Mesothelial cell of epicardium (in vitro differentiated cells): ENCODE results near the gene ECE1. TPM values are rescaled to one million over a fixed set of nuclear protein-coding genes. Genes with fewer than 3 reads are reported as not detected.
A peak's percentile ranks its signal among the peaks of the same experiment; 100 is the strongest.

Experiments
- DNase-seq, 2 experiments: peaks; one replicate each; pipeline ENCODE4 v3.0.0; 2021; ENCODE audit warnings: low spot score in 2 of 2; ENCODE audit not compliant: unreplicated experiment in 2 of 2
- H3K27ac Mint-ChIP-seq: 2 replicates; pipeline ENCODE4 v1.8.0; 2021; ENCODE audit warnings: mixed read lengths
- H3K27me3 Mint-ChIP-seq: 2 replicates; pipeline ENCODE4 v1.8.0; 2021; ENCODE audit warnings: low read depth, mixed read lengths
- H3K36me3 Mint-ChIP-seq: 2 replicates; pipeline ENCODE4 v1.8.0; 2021; ENCODE audit warnings: mixed read lengths
- H3K4me1 Mint-ChIP-seq: 2 replicates; pipeline ENCODE4 v1.8.0; 2021; ENCODE audit warnings: mixed read lengths
- H3K4me3 Mint-ChIP-seq: 2 replicates; pipeline ENCODE4 v1.8.0; 2021; ENCODE audit warnings: mild to moderate bottlenecking, moderate library complexity, mixed read lengths
- H3K9me3 Mint-ChIP-seq: 2 replicates; pipeline ENCODE4 v1.8.0; 2021; ENCODE audit warnings: mixed read lengths
- total RNA-seq: library from RNA; stranded (reverse); gene quantifications from 3 replicates; pipeline ENCODE4 v1.2.1, GENCODE V29; 2021
- TF ChIP-seq, protein P1 (sequence below): fragments of 200-600 bp; sonication (generic); IDR thresholded peaks from one replicate; pipeline ENCODE4 v1.5.0; 2021; ENCODE audit warnings: antibody characterized with exemption; ENCODE audit not compliant: unreplicated experiment

Gene ECE1
- 39.3 to 41.8 TPM (median 41.1 TPM) in 3 replicates for total RNA-seq

DNA sequence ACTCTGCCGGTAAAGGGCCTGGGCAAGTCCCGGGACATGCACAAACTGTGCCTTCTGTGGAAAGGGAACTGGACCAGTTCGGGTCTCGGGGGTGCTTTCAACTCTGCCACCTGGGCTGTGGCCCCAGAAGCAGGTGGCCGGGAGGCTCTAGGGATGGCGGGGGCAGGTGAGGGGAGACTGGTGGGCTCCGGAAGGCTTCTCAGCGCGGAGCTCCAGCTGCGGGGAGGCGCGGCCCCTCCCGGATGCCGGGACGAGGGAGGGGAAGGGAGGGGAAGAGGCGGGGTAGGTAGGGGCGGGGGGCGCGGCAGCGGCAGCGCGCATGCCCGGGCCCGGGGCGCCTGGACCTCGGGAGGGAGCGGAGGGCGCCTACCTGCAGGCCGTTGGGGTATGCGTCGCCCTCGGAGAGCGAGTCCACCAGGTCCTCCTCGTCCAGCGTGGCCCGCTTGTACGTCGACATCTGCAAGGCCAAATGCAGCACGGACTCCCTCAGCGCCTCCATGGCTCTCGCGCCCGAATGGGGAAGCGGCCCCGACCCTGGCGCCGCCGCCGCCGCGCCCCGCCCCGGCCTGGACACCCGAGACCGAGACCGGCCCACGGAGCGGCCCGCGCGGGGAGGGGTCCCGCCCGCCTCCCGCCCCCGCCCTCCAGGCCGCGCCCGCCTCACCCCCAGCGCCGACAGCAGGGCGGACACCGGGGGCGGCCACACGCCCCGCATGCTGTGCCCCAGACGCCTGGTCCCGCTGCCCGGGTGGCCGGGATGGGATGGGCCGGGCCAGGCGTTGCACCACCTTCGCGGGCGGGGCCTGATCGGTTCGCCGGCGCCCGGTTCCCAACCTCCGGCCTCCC is at the start of gene ECE1:
ECE1 (minus strand) TSS at position 764 of the 846 bp plus-strand sequence; CDS start at position 715, 49 bp downstream.
- Mint-ChIP-seq H3K4me1 (peaks cover 14% of the 10 kb centered on the region), H3K4me3 (peak within 1 kb of the TSS; percentile 77), H3K9me3 (no peaks in the 10 kb centered on the region), H3K27ac (peak within 1 kb of the TSS; percentile 43), H3K27me3 (no peaks in the 10 kb centered on the region), H3K36me3 (no peaks in the 10 kb centered on the region)
- TF ChIP-seq, protein P1, sequence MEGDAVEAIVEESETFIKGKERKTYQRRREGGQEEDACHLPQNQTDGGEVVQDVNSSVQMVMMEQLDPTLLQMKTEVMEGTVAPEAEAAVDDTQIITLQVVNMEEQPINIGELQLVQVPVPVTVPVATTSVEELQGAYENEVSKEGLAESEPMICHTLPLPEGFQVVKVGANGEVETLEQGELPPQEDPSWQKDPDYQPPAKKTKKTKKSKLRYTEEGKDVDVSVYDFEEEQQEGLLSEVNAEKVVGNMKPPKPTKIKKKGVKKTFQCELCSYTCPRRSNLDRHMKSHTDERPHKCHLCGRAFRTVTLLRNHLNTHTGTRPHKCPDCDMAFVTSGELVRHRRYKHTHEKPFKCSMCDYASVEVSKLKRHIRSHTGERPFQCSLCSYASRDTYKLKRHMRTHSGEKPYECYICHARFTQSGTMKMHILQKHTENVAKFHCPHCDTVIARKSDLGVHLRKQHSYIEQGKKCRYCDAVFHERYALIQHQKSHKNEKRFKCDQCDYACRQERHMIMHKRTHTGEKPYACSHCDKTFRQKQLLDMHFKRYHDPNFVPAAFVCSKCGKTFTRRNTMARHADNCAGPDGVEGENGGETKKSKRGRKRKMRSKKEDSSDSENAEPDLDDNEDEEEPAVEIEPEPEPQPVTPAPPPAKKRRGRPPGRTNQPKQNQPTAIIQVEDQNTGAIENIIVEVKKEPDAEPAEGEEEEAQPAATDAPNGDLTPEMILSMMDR: no peak
- DNase-seq: peak; percentile 45 to 68

- Mint-ChIP-seq H3K27ac (no peak overlapping the region), H3K4me1 (peaks cover 59% of the 10 kb centered on the region), H3K27me3 (peaks cover 12% of the 10 kb centered on the region), H3K4me3 (no peak overlapping the region), H3K9me3 (no peaks in the 10 kb centered on the region), H3K36me3 (no peaks in the 10 kb centered on the region)
- TF ChIP-seq, protein P1: no peak
- DNase-seq: no peak
Measured at GRCh38 chr1:21339356-21340229, 49.3 kb upstream of the ECE1 start.

- TF ChIP-seq, protein P1: no peak
- Mint-ChIP-seq H3K9me3 (no peaks in the 10 kb centered on the region), H3K27ac (peak overlapping the region; percentile 41), H3K36me3 (no peaks in the 10 kb centered on the region), H3K27me3 (peaks cover 6% of the 10 kb centered on the region), H3K4me3 (no peak overlapping the region), H3K4me1 (peaks cover 60% of the 10 kb centered on the region)
- DNase-seq: no peak
Measured at GRCh38 chr1:21338573-21339355, 48.5 kb upstream of the ECE1 start.

GRCh38 chr1:21337928-21338572 is 47.8 kb upstream of the ECE1 start:
- Mint-ChIP-seq H3K27ac (peak overlapping the region; percentile 21), H3K9me3 (no peaks in the 10 kb centered on the region), H3K4me3 (no peak overlapping the region), H3K27me3 (no peaks in the 10 kb centered on the region), H3K36me3 (no peaks in the 10 kb centered on the region), H3K4me1 (peaks cover 56% of the 10 kb centered on the region)
- TF ChIP-seq, protein P1: no peak
- DNase-seq: no peak

GRCh38 chr1:21337454-21337927 is 47.2 kb upstream of the ECE1 start:
- Mint-ChIP-seq H3K27ac (no peak overlapping the region), H3K27me3 (no peaks in the 10 kb centered on the region), H3K4me1 (peaks cover 54% of the 10 kb centered on the region), H3K4me3 (no peak overlapping the region), H3K36me3 (no peaks in the 10 kb centered on the region), H3K9me3 (no peaks in the 10 kb centered on the region)
- TF ChIP-seq, protein P1: no peak
- DNase-seq: no peak
